A549 (cell line): ENCODE measurements around the gene PRXL2B.

Experiments used
- CHD2 ChIP-seq: fragments of 150-350 bp; IDR thresholded peaks from 2 replicates; pipeline ENCODE4 v1.6.1; 2014; ENCODE audit warnings: low read length; ENCODE audit not compliant: partially characterized antibody
- NFE2L2 ChIP-seq: fragments of 150-350 bp; conservative IDR thresholded peaks from 2 replicates; pipeline ENCODE4 v1.6.1; 2014; ENCODE audit warnings: low read length
- NPAS2 ChIP-seq: fragments of 250-450 bp; sonication (Bioruptor Pico); IDR thresholded peaks from 2 replicates; pipeline ENCODE4 v1.8.0; 2022; ENCODE audit warnings: mild to moderate bottlenecking, moderate library complexity, borderline replicate concordance
- NR3C1 ChIP-seq: fragments of >200 bp; sonication (Bioruptor Twin); formaldehyde crosslinking; IDR thresholded peaks from 3 replicates; pipeline ENCODE4 v1.6.1; 2017
- POLR2A ChIP-seq: IDR thresholded peaks from 2 replicates; pipeline ENCODE4 v1.6.1; 2012; ENCODE audit warnings: mild to moderate bottlenecking, low read length
- RCOR1 ChIP-seq: fragments of 150-350 bp; IDR thresholded peaks from 2 replicates; pipeline ENCODE4 v1.6.1; 2014; ENCODE audit warnings: antibody characterized with exemption, low read length, low read depth
- RFX5 ChIP-seq: fragments of 450-650 bp; IDR thresholded peaks from 2 replicates; pipeline ENCODE4 v1.7.1; 2014; ENCODE audit warnings: antibody characterized with exemption, mild to moderate bottlenecking, moderate library complexity
- RNF2 ChIP-seq: fragments of 200-600 bp; sonication (generic); IDR thresholded peaks from 2 replicates; pipeline ENCODE4 v1.6.1; 2016; ENCODE audit warnings: low read depth, mild to moderate bottlenecking, antibody characterized with exemption, moderate library complexity, borderline replicate concordance
- SMC3 ChIP-seq: fragments of >200 bp; sonication (Bioruptor Twin); formaldehyde crosslinking; IDR thresholded peaks from 3 replicates; pipeline ENCODE4 v1.6.1; 2018; ENCODE audit warnings: inconsistent platforms
- ZNF302 ChIP-seq: fragments of 250-450 bp; sonication (Bioruptor Pico); IDR thresholded peaks from 2 replicates; pipeline ENCODE4 v1.9.0; 2021; ENCODE audit warnings: inconsistent platforms, mild to moderate bottlenecking, moderate library complexity
- TF ChIP-seq, protein P1 (sequence below): fragments of >200 bp; sonication (Bioruptor Twin); formaldehyde crosslinking; IDR thresholded peaks from 3 replicates; pipeline ENCODE4 v1.5.1; 2016

DNA sequence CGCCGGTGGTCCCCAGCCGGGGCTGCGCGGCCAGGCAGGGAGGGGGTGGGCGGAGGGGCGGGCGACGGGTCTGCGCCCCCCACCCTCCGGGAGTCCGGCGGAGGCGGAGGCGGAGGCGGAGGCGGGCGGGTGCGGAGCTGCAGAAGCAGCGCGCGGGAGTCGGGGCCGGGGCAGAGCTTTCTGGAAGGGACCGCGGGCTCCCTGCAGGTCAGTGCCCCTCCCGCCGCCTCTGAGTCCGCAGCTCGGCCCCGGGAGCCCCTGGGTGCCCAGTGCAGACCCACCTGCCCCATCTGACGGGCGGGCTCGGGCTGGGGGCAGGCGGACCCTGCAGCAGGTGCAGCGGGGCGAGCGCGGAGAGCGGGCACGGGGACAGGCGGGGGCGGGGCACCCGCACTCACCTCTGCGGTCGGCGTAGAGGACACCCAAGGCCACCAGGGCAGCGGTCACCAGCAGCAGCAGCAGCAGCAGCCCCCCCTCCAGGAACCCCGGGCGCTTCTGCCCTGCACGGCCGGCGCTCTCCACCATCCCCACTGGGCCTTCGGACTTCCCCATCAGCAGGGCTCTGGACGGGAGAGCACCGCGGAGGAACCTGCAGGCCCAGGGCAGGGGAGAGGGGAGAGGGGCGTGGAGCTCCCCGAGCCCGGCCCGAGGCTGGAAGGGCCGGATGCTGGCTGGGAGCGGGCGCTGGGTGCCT is 42.5 kb downstream of the PRXL2B start:
- TF ChIP-seq ZNF302 (CRISPR knock-in tag) (no peak), CHD2 (no peak), SMC3 (no peak), RNF2 (no peak), RCOR1 (no peak), POLR2A (no peak), NR3C1 (no peak), NFE2L2 (no peak), NPAS2 (CRISPR knock-in tag) (no peak), RFX5 (no peak)
- TF ChIP-seq, protein P1, sequence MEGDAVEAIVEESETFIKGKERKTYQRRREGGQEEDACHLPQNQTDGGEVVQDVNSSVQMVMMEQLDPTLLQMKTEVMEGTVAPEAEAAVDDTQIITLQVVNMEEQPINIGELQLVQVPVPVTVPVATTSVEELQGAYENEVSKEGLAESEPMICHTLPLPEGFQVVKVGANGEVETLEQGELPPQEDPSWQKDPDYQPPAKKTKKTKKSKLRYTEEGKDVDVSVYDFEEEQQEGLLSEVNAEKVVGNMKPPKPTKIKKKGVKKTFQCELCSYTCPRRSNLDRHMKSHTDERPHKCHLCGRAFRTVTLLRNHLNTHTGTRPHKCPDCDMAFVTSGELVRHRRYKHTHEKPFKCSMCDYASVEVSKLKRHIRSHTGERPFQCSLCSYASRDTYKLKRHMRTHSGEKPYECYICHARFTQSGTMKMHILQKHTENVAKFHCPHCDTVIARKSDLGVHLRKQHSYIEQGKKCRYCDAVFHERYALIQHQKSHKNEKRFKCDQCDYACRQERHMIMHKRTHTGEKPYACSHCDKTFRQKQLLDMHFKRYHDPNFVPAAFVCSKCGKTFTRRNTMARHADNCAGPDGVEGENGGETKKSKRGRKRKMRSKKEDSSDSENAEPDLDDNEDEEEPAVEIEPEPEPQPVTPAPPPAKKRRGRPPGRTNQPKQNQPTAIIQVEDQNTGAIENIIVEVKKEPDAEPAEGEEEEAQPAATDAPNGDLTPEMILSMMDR, result no peak
